ENCODE results near the gene CIB4.
"Not testable (repeated sequence)": the region's sequence is repeated elsewhere in the genome, so short reads cannot be mapped to it uniquely, and the experiment has no call there.

The CIB4 gene

DNA sequence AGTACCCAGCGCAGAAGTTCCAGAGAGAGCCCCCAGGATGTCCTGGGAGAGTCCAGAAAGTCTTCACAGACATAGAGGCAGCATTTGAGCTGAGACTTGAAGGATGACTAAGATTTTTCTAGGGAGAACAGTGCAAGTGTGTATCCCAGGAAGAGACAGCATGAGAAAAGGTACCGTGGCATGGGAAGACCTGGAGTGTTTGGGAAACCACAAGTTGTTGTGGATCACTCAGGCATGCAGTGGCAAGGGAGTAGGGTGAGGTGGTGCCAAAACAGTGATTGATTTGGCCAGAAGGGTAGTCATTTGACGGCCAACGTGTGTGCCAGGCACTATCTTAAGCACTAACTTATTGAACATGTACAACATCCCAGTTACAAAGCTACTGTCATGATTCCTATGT is 26.9 kb upstream of the CIB4 start:
- no peak for DNase-seq (ENCODE audit: low read depth in 1 of 2, low spot score in 1 of 2)

- DNase-seq (ENCODE audit: low read depth in 1 of 2, low spot score in 1 of 2) = no peak
Observed at GRCh38 chr2:26666671-26667070, 25.5 kb upstream of the CIB4 start.

DNA sequence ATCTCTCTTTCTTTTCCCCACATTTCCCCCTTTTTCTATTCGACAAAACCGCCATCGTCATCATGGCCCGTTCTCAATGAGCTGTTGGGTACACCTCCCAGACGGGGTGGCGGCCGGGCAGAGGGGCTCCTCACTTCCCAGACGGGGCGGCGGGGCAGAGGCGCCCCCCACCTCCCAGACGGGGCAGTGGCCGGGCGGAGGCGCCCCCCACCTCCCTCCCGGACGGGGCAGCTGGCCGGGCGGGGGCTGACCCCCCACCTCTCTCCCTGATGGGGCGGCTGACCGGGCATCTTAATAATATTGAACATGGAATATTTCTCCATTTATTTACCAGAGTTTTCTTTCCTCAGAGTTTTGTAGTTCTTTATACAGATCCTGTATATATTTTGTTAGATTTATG is 24.1 kb upstream of the CIB4 start:
- not testable (repeated sequence) for DNase-seq (ENCODE audit: low read depth in 1 of 2, low spot score in 1 of 2)

GRCh38 chr2:26660363-26660962 is 19.3 kb upstream of the CIB4 start:
- no peak for DNase-seq (ENCODE audit: low read depth in 1 of 2, low spot score in 1 of 2)

GRCh38 chr2:26658691-26659346 is 17.7 kb upstream of the CIB4 start:
- DNase-seq (ENCODE audit: low read depth in 1 of 2, low spot score in 1 of 2) = no peak

GRCh38 chr2:26657265-26657664 is 16.1 kb upstream of the CIB4 start:
- DNase-seq (ENCODE audit: low read depth in 1 of 2, low spot score in 1 of 2) = no peak

DNA sequence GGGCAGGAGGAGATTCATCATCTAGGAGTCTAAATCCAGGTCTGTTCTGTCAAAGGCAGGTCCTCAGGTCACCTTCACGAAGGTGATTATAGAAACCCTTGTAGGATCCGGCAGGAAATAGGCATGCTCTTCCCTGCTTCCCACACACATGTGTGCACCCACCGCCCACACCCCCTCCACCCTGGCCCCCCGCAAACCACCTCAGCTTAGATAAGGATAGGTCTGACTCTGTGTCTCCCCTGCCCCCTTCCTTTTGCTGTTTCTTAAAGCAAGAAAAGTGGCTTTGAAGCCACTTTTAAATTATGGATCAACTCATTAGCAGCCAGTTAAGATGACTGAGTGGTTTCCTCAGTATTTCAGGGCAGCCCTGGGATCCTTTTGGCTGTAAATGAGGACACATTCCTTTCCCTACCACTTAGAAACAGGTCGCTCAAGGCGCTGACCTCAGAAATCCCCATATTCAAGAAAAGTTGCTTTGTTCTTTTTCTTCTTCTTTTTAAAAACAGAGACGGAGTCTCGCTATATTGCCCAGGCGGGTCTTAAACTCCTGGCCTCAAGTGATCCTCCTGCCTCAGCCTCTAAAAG is 14.5 kb upstream of the CIB4 start:
- DNase-seq (ENCODE audit: low read depth in 1 of 2, low spot score in 1 of 2) = no peak

- not testable (repeated sequence) for DNase-seq (ENCODE audit: low read depth in 1 of 2, low spot score in 1 of 2)
Observed at GRCh38 chr2:26655120-26655519, 14.0 kb upstream of the CIB4 start.

- DNase-seq (ENCODE audit: low read depth in 1 of 2, low spot score in 1 of 2) = no peak
Observed at GRCh38 chr2:26654061-26654340, 12.8 kb upstream of the CIB4 start.

GRCh38 chr2:26653207-26654060 is 12.3 kb upstream of the CIB4 start:
- DNase-seq (ENCODE audit: low read depth in 1 of 2, low spot score in 1 of 2) = no peak

GRCh38 chr2:26652361-26653041 is 11.3 kb upstream of the CIB4 start:
- DNase-seq (ENCODE audit: low read depth in 1 of 2, low spot score in 1 of 2) = no peak

DNA sequence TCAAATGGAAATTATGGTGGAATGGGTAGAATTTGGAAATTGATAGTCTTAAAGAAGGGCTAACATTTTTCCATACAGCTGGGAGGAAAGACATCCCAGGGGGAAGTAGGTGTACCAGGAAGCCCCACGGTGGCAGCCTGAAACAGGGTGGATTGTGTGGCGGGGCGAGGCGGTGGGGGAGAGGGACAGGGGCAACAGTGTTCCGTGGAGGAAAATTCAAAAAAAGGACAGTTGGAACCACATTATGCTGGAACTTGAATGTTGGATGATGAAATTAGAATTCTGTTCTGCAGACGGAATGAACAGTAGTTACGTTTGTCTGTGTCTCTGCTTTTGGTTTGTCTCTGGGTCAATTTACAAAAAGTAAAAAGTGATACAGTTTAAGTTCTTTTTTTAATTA is 10.6 kb upstream of the CIB4 start:
- no peak for DNase-seq (ENCODE audit: low read depth in 1 of 2, low spot score in 1 of 2)

GRCh38 chr2:26651470-26651771 is 10.3 kb upstream of the CIB4 start:
- DNase-seq (ENCODE audit: low read depth in 1 of 2, low spot score in 1 of 2) = no peak

GRCh38 chr2:26650713-26651469 is 9.7 kb upstream of the CIB4 start:
- DNase-seq (ENCODE audit: low read depth in 1 of 2, low spot score in 1 of 2) = no peak

DNA sequence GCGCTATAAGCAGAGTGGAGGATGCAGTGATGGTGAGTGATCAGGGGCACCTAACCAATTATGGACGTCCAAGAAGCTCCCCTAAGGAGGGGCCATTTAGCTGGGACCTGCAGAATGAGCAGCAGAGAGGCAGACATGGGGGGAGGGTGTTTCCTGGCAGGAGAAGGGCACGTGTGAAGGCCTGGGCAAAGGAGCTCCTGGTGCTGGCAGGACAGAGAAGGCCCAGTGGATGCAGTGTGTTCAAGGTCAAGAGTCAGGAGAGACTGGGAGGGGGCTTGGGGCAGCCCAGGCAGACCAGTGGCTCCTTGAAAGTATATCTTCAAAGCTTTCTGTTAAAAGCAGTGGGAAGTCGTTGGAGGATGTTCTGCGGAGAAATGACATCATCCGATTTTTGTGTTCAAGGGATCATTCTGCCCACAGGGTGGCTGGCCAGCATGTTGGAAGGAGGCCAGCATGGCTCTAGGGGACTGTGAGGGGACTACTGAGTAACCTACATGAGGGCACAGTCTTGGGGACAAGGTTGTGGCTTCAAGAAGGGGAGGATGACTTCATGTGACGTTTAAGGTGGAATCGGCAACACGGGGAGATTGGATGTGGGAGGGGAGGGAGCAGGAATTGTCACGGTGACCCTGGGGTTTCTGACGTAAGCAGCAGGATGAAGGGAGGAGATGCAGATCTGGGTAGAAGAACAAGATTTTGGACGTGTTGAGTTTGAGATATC is 9.0 kb upstream of the CIB4 start:
- no peak for DNase-seq (ENCODE audit: low read depth in 1 of 2, low spot score in 1 of 2)

- no peak for DNase-seq (ENCODE audit: low read depth in 1 of 2, low spot score in 1 of 2)
Observed at GRCh38 chr2:26649322-26649721, 8.2 kb upstream of the CIB4 start.

DNA sequence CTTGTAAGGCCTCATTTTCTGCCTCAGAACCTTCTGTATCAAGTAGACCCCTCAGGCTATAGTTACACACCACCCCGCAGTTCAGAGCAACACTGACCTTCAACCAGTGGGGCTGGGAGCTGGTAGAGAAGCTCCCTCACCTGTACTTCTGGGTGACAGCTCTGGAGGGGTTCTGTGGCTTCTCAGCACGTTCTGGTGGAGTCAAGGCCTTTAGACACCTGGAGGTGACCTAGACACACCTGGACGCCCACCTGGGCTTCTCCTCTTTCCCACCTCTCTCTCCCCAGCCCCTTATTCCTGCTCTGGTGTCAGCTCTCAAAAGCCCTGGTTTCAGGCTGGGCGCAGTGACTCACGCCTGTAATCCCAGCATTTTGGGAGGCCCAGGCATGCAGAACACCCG is 7.3 kb upstream of the CIB4 start:
- no peak for DNase-seq (ENCODE audit: low read depth in 1 of 2, low spot score in 1 of 2)

DNA sequence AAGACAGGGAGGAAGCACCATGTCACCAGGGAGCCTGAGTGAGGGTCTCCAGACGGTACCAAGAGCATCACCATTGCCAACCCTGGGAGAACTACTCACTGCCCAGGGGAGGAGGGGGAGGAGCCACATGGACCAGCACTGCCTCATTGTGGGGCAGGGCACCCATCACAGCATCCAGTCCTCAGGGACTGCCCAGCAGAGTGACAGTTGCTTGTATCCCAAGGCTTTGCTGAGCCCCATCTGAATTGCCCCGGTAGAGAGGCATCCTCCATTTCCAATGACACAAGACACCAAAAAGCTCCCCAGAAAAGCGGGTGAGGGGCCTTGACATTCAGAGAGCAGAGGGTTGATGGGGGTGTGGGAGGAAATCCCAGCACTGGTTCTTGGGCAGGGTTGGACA is 6.8 kb upstream of the CIB4 start:
- DNase-seq (ENCODE audit: low read depth in 1 of 2, low spot score in 1 of 2) = no peak

DNA sequence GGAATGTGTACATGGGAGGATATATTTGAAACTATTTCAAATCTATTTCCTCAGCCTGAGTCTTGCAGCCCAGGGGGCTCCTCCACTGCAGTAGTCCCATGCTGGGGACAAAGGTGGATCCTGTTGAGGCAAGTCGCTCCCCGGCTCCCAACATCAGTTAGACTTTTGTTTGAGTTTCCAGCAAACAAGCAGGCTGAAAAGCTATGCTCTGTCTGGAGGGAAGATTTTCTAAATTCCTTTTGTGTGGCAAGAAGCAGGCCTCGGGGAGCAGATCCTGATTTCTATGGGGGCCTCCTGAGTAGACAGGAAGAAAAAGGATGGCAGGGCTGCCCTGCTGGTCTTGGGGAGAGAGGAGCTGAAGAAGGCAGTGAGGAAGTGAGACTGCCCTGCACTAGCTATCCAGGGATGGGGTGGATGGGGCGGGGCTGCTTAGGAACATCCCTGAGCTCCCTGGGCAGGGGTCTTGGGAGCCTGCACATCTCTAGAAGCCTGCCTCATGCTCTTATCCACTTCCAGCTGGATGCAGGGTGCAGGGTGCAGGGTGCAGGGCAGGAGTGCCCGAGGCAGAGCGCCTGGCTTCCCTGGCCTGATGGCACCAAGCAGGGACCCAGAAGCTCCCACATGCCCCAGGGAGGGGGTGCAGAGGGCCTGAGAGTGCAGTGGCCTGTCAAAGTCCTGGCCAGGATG is 6.0 kb upstream of the CIB4 start:
- no peak for DNase-seq (ENCODE audit: low read depth in 1 of 2, low spot score in 1 of 2)

GRCh38 chr2:26645762-26646161 is 4.6 kb upstream of the CIB4 start:
- DNase-seq (ENCODE audit: low read depth in 1 of 2, low spot score in 1 of 2) = no peak

Data from activated T-helper 1 cell treated with anti-CD3 and anti-CD28 coated beads, Interleukin-2, amount 50 U/mL, for 16 hours (primary cell).